HG03558 (cell line): Measurements from ENCODE around the gene SYNC.

Experiments used
- ATAC-seq: cut with Tn5 transposase; IDR thresholded peaks from one replicate; pipeline ENCODE4 v1.9.1; 2021; ENCODE audit warnings: moderate number of reproducible peaks; ENCODE audit not compliant: unreplicated experiment; ENCODE audit errors: extremely low read depth

Gene SYNC

DNA sequence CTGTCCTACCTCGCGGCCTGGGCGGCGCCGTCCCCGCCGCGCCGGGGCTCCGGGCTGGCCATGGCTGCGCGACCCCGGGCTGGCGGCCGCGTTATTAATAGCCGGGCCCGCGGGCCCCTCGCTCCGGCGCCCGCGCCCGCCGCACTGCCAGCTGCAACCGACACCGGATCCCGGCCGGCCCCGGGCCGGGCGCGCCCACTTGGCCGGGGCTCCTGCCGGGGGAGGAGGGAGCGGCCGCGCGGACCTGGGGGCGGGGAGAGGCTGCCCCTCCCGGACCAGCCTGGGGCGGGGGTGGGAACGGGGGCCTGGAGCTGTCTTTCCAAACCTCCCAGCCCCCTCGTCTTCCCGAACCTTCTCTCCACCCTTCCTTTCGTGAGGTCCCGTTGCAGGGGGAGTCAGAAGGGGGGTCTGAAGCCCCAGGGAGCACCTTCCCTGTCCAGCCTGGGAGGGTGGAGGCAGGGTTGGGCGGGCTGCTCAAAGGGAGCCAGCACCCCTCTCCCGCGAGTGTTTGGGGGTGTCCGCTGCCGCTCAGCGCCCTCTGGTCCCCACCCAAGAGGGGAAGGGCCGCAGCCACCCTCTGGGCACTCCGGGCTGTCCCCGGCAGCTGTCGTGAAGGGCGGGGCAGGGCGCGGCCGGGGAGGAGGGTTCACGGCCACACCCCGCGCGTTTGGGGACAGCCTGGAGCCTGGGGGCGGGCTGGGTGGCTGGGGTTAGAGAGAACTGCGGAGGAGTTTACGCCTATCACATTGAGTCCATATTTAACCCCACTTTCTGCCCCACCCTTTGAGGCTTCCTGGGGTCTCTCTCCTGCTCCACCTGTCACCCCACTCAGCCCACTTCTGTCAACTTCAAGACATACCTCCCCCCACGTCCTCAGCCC is at the start of gene SYNC:
SYNC (minus strand) TSS at position 172 of the 880 bp plus-strand sequence; CDS start at position 62, 110 bp downstream.
- no peak for ATAC-seq

DNA sequence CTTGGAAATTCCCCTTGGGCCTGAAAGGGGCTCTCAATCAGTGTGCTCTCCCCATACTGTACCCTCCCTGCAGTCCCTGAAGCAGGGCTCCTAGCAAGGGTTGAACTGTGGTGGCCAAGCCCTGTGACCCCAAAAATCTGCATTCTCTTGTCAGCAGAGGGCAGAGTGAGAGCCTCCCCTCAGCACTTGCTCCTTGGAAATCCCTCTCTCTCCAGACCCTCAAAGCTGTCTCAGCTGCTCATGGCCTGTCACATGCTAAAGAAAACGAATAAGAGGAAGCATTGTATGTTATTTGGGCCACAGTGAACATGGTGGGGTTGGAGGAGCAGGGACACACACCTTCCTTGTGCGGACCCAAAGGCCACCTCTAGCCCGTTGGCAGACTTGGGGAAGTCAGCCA is 47.2 kb upstream of the SYNC start:
- ATAC-seq, result no peak

DNA sequence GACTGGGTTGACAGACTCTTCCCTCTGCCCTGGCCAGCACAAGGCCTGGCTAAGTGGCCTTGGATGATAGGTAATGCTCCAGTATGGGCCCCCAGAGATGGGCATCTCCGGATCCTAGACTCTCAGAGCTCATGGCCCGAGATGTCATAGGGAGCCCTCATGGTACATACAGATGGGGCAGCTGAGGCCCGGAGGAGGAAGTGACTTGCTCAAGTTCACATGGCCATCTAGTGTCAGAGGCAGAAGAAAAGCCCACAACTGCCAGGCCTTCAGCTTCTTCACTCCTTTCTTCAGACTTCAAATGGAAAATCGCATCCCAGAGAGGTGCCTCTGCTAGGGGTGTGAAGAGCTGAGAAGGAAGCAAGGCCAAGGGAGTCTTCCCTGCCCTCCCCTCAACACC is 46.8 kb upstream of the SYNC start:
- ATAC-seq, result no peak

DNA sequence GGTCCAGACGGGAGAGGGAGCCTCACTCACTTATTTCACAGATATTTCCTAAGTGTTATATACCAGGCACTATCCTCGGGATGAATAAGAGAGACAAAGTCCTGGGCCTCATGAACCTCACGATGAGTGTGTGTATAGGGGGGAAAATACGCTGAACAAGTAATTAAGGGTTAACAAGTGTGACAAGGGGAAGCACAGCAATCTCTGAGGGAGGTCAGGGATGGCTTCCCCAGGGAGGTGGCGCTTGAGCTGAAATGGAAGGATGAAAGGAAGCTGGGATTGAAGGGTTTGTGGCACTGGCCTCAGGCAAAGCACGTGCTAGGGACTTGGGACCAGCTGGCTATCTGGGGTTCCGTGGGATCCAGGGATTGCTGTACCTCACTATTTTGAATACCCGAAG is 46.4 kb upstream of the SYNC start:
- no peak for ATAC-seq

DNA sequence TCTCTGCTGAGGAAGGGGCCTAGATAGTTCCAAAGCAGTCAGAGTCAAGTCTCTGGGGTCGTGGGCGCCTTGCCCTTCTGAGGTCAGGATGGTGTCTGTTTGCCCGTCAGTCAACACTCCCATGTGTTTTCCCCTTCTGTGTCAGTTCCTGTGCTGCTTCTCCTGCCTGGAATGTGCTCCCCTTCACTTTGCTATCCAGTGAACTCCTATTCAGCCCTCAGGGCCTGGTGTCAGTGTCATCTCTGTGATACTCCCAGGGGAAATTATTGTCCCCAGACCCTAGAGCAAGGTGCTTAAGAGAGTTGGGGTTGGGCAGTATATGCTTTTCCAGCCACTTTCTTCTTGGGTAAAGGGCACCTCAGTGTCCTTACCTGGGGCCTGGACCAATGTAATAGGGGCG is 45.8 kb upstream of the SYNC start:
- no peak for ATAC-seq

DNA sequence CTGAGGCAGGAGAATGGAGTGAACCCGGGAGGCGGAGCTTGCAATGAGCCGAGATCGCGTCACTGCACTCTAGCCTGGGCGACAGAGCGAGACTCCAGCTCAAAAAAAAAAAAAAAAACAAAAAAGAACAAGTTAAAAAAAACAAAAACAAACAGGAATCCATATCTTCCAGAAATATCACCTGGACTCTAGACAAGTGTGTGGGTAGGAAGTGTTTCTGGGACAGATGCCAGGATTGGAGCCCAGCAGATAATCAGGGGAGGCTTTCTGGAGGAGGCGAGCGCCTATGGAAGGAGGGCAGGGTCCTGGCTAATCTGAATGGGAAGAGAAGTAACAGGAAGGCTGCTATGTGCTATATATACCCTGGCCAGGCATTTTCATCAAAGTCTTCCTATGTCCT is 43.6 kb upstream of the SYNC start:
- ATAC-seq, result no peak

DNA sequence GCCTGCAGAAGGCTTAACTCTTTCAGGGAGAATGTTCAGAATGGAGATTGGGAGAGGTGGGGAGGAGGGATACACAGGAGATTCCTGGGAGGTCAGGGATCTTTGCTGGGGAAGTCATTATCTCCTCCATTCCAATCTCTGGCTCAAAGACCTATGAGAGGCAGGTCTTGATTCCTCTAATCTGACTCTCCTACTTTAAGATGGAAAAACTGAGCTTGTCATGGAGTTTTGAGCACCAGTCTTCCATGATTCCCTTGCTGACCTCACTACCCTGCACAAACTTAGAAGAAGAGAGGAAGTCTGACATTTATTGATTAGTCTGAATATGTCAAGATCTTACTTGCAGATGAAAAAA is 41.5 kb upstream of the SYNC start:
- ATAC-seq, result no peak

DNA sequence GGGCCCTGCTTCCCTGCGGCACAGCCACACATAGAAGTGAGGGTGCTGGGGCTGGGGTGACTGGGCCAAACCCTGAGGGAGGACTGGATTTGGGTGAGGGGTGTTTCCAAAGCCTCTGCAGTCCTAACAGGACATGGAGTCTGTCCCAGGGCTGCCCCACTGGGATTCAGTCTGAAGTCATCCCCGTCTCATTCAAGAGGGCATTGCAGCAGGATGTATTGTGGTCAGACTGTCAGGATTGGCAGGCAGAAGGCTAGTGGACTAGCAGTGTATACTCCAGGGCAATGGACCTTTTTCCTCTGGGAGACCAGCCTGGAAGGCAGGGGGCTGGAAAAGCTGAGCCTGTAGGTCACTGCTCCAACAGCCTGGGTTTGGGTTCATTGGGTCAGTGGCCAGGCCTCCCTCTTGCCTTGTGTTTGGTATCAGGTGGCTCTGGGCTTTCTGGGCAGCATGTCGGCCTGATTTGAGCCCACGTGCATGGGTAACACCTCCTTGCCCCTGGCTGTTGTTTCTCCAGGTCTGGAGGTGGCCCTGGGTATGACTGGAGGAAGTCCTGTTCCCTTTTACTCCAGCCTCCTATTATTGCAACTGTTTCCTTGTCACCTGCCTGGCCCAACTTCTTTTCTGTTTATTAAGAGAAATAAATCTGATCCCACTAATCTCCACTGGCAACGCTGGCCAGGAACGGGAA is 41.0 kb upstream of the SYNC start:
- ATAC-seq, result no peak

DNA sequence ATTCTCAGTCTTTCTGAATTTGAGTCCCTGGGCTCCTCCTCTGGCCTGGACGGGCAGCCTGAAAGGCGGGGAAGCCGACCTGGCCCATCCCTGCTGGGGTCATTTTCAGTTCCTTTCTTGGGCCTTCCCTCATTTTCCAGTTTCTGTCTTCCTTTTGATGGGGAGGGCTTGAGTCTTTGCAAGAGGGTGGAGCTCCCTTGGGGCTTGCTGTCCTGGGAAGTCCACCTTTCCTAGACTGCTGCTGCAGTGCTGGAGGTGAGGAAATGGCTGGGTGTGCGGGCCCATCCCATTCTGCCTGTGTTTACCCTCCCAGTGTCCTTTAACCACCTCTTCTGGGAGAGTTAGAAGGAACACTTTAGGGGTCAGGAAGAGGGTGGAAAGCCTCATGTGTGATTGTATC is 40.4 kb upstream of the SYNC start:
- no peak for ATAC-seq

DNA sequence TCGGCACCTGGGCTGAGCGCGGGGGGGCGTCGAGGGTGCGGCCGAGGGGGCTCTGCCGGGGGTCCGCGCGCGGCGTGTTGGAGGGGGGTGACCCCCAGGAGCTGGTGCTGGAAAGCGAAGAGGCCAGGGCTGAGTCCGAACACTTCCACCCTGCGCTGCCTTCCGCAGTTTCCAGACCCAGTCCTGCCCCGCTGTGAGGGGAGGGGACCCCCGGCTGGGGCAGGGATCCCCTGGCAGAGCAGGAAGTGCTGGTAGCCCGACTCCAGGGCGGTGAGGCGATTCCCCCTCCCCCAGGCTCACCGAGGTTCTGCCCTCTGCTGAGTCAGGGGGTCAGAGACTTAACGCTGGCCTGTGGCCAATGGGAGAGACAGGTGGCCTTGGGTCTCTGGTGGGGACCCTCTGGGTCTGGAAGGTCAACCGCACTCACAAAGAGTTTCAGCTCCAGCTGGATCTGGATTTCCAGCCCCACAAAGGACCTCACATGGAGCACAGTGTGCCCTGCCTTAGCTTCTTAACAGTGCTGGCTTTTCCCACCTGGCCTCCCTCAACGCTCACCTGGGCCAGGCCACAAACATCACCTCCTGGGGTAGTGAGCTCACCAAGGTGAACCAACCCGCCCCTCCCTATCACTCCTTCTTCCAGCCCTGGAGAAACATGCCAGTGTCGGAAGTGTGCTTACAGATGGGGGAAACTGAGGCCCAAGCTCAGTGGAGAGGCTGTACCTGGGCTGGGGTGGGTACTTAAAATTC is 39.8 kb upstream of the SYNC start:
- no peak for ATAC-seq

DNA sequence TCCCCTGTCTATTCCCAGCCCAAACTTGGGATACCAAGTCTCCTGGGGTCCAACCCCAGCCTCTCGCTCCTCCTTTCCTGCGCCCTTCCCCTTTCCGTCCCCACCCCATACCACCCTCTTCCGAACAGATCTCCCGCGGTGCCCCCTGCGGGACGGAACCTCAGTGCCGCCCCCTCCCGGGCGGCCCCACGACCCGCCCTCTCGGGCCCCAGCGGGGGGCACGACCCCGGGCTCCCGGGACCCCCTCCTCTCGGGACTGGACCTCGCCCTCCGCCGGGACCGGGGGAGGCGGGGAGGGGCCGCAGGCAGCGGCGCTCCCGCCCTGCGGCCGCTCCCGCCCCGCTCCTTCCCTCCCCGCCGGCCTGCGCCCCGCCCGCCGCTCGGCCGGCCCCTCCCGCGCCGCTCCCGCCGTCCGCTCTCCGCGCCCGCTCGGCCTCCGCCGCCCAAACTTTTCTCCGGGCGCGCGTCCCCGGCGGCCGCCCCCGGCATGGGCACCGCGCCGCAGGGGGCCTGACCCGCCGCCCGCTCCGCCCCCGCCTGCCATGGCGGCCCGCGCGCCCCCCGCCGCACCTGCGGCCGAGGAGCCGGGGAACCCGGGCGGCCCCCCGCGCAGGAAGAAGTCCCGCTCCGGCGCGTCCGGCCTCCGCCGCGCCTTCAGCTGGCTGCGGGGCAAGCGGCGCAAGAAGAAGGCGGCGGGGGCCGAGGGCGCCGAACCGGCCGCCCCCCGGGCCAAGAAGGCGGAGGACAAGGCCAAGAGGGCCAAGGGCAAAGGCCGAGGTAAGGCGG is 39.0 kb upstream of the SYNC start:
- no peak for ATAC-seq

DNA sequence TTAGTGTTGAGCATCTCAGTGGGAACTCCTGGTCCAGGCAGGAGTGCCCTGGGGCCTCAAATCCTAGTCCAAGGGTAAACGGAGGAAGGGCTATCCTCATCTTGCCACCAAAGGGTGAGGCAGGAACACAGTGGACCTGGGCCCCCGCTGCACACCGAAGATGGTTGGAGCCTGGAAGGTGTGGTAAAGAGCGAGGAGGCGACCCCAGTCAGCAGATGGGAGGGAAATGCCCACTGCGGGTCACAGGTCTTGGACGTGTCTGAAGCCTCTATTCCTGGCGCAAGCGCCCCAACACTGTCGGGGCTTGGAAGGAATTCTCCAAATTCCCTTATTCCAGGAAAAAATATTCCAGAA is 38.5 kb upstream of the SYNC start:
- ATAC-seq, result no peak

DNA sequence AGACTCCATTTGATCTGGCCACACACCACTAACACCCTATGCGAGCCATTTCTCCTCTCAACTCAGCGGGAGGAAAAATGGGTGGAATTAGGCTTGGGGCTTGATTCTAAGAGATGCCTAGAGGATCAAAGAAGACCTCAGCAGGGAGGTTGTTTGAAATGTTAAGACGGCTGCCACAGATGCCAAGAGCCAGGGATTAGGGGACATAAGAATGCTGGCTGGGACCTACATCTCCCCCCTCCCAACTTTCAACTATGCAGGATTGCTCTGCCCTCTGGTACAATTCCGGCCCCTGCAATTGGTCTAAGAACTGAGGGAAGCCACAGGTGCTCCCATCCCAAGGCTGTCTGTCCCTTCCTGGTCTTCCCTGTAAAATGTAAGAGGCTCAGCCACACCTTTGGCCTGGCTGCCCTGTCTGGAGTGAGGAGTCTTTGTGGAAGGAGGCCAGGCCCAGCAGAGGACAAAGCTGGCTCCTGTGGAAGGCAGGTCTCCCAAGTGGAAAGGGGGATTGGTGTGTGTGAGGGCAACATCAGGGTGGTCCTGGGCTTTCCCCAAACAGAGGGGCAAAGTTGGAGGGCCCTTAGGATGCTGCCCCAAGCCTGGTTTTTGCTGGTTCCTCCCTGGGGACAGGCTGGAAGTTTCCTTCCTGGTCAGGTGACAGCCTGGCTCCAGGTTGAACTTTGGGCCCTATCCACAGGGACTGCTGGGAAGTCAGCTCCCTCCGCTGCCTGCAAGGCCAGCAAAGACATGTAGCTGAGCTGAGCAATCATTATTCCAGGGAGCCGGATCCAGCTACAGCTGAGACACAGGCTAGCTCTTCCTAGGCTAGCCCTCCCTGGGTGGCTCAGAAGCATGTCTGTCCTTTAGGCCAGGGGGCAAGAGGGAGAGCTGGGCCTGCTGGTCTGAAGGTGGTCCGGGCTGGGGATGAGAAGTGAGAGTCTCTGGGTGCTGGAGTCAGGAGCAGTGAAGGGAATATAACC is 34.5 kb upstream of the SYNC start:
- ATAC-seq, result no peak

DNA sequence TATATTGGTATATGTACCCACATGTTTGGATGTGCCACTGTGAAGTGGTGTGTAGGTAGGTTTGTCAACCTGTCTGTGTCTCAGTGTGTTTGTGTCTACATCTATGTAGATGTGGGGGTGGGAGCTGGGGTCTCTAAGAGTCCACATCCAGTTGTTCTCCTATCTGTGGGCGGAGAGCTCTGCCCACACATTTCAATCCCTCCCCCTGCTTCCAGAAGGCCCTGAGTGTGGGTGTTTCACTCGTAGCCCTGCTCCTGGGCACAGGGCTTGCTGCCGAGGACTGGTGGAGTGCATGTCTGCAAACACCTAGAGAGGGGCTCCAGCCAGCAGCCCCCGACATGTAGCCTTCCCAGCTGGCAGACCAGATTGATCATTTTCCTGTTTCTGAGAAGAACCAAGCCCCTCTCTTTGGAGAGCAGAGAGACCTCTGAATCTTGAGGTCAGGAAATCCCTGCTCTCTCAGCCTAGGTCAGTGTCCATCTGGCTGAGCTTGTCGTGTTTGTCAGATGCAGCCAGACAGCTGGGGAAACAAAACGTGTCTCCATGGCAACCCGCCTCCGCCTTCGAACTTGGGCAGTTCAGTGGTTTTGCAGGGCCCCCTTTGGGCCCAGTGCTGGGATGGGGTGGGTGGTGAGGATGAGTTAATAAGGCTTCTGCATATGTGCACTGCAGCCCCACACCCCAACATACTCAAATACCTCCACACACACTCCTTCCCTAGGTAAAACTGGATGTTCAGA is 31.2 kb upstream of the SYNC start:
- ATAC-seq, result no peak

DNA sequence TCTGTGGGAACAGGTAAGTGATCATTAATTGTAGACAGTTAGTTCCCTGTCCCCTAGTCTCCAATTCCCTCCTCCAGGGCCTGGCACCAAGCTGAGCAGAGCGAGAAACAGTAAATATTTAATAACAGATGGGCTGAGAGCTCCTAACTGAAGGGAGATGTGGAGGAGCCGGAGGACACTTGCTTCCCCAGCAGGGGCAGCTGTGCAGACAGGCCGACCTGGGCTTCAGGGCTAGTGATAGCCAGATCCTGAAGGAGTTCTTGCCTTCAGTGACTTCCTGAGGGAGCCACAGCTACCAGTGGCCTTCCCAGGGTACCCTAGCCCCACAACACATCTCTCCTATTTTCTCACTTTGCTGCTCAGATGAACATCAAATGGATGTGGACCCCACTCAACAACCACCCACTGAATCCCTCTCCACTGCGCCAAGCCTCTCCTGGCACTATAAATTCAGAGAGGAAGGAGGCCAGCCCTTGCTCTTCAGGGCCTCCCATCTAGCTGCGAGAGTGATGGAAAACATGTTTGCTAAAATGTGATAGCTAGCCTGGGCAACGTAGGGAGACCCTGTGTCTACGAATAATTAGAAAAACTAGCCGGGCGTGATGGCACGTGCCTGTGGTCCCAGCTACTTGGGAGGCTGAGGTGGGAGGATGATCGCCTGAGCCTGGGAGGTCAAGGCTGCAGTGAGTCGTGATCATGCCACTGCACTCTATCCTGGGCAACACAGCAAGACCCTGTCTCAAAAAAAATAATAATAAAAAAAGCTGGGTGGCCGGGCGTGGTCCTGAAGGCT is 26.9 kb upstream of the SYNC start:
- ATAC-seq, result no peak

DNA sequence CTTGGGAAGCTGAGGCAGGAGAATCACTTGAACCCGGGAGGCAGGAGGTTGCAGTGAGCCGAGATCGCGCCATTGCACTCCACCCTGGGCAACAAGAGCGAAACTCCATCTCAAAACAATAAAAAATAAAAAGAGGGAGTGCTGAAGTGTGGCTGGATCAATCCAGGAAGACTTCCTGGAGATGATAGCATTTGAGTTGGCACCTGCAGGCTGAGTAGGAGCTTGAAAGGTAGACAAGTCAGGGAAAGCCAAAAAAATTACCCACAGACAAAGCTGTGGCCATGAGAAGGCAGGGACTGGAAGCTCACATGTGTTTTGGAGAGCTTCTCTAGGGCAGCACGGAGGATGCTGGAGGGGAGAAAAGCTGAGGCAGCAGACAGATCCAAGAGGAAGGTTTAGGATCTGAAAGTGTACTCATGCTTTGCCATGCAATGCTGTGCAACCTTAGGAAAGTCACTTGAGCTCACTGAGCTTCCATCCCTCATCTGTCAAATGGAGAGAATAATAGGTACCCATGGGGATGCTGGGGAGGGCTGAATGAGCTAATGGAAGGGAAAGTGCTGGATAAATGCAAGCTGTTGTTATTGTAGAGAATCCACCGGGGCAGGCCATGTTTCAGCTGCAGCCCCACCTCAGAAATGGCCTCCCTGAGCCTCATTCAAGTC is 26.0 kb upstream of the SYNC start:
- ATAC-seq, result no peak

DNA sequence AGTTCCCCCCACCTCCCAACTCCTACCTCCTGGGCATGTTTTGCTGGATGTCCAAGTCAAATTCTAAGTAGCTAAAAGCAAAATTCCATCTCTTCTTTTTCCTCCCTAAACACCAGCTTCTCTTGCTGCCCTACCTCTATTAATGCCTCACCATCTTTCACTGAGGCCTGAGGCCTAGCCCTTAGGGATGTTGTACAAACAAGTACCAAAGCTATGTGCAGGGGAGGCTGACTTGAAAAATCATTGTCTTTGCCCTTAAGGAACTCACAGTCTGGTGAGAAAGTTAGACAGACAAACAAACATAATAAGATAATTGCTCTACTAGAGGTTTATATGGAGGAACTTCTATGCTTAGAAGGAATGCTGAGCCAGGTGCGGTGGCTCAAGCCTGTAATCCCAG is 25.3 kb upstream of the SYNC start:
- no peak for ATAC-seq
